HepG2 (cell line): ENCODE data around the gene NUAK2. TPM values are rescaled to one million over a fixed set of nuclear protein-coding genes. Genes with fewer than 3 reads are reported as not detected.

Experiments
- ATAC-seq: fragments of 200-7000 bp; cut with Tn5 transposase; 3 replicates; pipeline ENCODE4 v1.9.1; 2020; ENCODE audit warnings: mild to moderate bottlenecking, moderate library complexity
- BruUV-seq: library from RNA; stranded (reverse); fragments of 400-500 nt; replicated peaks from 2 replicates; lab custom pipeline; 2021; lab: Mats Ljungman, UMichigan
- CTCF ChIA-PET: fragments of 300-600 bp; formaldehyde crosslinking; extraction: SDS; loops from one replicate; lab custom pipeline; 2021; ENCODE audit warnings: low total read pairs, inconsistent platforms, low intra/inter-chr PET ratio; lab: Yijun Ruan, JAX
- POLR2A ChIA-PET: fragments of 350-600 bp; sonication (Branson Sonifier 250); formaldehyde crosslinking; loops from one replicate; lab custom pipeline; 2020; ENCODE audit warnings: antibody characterized with exemption, inconsistent platforms; lab: Yijun Ruan, JAX
- DNase-seq: peaks from one replicate; pipeline ENCODE4 v3.0.0-alpha.2; 2015; ENCODE audit warnings: low spot score
- FAIRE-seq: peaks from 3 replicates; lab custom pipeline; 2011; peaks lifted over from hg19 to GRCh38; lab: Jason Lieb, UNC
- H2AFZ ChIP-seq: one replicate; pipeline ENCODE4 v1.6.1; 2011; ENCODE audit warnings: low read length, inconsistent platforms
- H3K27ac ChIP-seq: fragments of 300-600 bp; 3 replicates; pipeline ENCODE4 v1.8.0; 2011; ENCODE audit warnings: mixed run types, mild to moderate bottlenecking, mixed read lengths, low read length, inconsistent platforms; ENCODE audit not compliant: insufficient read depth; ENCODE audit errors: extremely low read length
- H3K27me3 ChIP-seq, 2 experiments: fragments of 200-600 bp in 1 of 2; 2 replicates in 1 of 2; 3 replicates in 1 of 2; pipeline versions ENCODE4 v1.6.0 to v1.8.0; 2011; ENCODE audit warnings: low read length in 2 of 2, mild to moderate bottlenecking in 2 of 2, moderate library complexity in 2 of 2, inconsistent platforms in 1 of 2; ENCODE audit not compliant: insufficient read depth in 2 of 2, control insufficient read depth in 1 of 2
- H3K36me3 ChIP-seq, 2 experiments: fragments of 200-600 bp in 1 of 2; replicated peaks in 1 of 2; 2 replicates in 1 of 2; 3 replicates in 1 of 2; pipeline versions ENCODE4 v1.5.1 to v1.8.0; 2011; ENCODE audit warnings: low read length in 2 of 2, inconsistent platforms in 1 of 2; ENCODE audit not compliant: insufficient read depth in 2 of 2, control insufficient read depth in 1 of 2
- H3K4me1 ChIP-seq: 2 replicates; pipeline ENCODE4 v1.5.1; 2012; ENCODE audit warnings: low read length, inconsistent platforms; ENCODE audit not compliant: insufficient read depth
- H3K4me2 ChIP-seq: 2 replicates; pipeline ENCODE4 v1.6.0; 2011; ENCODE audit warnings: low read depth, low read length, inconsistent platforms
- H3K4me3 ChIP-seq, 3 experiments: fragments of 200-600 bp in 1 of 3; sonication (generic), shearing (Covaris generic) in 1 of 3; replicated peaks in 1 of 3; 2 replicates each; pipeline ENCODE4 v1.5.1; 2011 to 2016; ENCODE audit warnings: low read length in 3 of 3, inconsistent platforms in 2 of 3, low read depth in 2 of 3, mild to moderate bottlenecking in 2 of 3, control low read depth in 1 of 3, mixed read lengths in 1 of 3; ENCODE audit not compliant: insufficient read depth in 1 of 3
- H3K79me2 ChIP-seq: one replicate; pipeline ENCODE4 v1.6.1; 2011; ENCODE audit warnings: low read length, inconsistent platforms; ENCODE audit not compliant: insufficient read depth
- H3K9ac ChIP-seq: 2 replicates; pipeline ENCODE4 v1.6.0; 2011; ENCODE audit warnings: mild to moderate bottlenecking, low read depth, low read length, inconsistent platforms; ENCODE audit not compliant: insufficient read depth
- H3K9me3 ChIP-seq: 2 replicates; pipeline ENCODE4 v1.5.1; 2012; ENCODE audit warnings: mild to moderate bottlenecking, low read length
- H4K20me1 ChIP-seq: 2 replicates; pipeline ENCODE4 v1.6.0; 2011; ENCODE audit warnings: inconsistent platforms, mild to moderate bottlenecking, low read length, moderate library complexity; ENCODE audit not compliant: insufficient read depth
- GZF1 ChIP-seq: sonication (generic); formaldehyde crosslinking; IDR thresholded peaks from 2 replicates; pipeline ENCODE4 v1.5.1; 2020; ENCODE audit warnings: mild to moderate bottlenecking, missing genetic modification reagents
- MLX ChIP-seq: IDR thresholded peaks from 2 replicates; pipeline ENCODE4 v1.6.1; 2016
- PAXIP1 ChIP-seq: sonication (generic); formaldehyde crosslinking; conservative IDR thresholded peaks from 2 replicates; pipeline ENCODE4 v1.4.0; 2020; ENCODE audit warnings: mild to moderate bottlenecking, missing genetic modification reagents, moderate library complexity
- REPIN1 ChIP-seq: sonication (generic); formaldehyde crosslinking; IDR thresholded peaks from 2 replicates; pipeline ENCODE4 v1.8.0; 2022; ENCODE audit warnings: missing genetic modification reagents, low read depth, mild to moderate bottlenecking, borderline replicate concordance
- RFX3 ChIP-seq: IDR thresholded peaks from 2 replicates; pipeline ENCODE4 v1.6.1; 2016; ENCODE audit warnings: missing biosample characterization, missing genetic modification reagents
- SMARCE1 ChIP-seq: fragments of 450-650 bp; IDR thresholded peaks from 2 replicates; pipeline ENCODE4 v1.6.1; 2017; ENCODE audit warnings: borderline replicate concordance
- SRY ChIP-seq: sonication (generic); formaldehyde crosslinking; IDR thresholded peaks from 2 replicates; pipeline ENCODE4 v1.8.0; 2022; ENCODE audit warnings: mild to moderate bottlenecking, missing genetic modification reagents
- STAG1 ChIP-seq: sonication (generic); formaldehyde crosslinking; IDR thresholded peaks from 2 replicates; pipeline ENCODE4 v1.4.0; 2020; ENCODE audit warnings: missing genetic modification reagents
- ZNF10 ChIP-seq: sonication (generic); formaldehyde crosslinking; IDR thresholded peaks from 2 replicates; pipeline ENCODE4 v1.4.0; 2020; ENCODE audit warnings: mild to moderate bottlenecking, low read depth, missing genetic modification reagents, borderline replicate concordance
- ZNF296 ChIP-seq: sonication (generic); formaldehyde crosslinking; conservative IDR thresholded peaks from 2 replicates; pipeline ENCODE4 v1.5.0; 2020; ENCODE audit warnings: mild to moderate bottlenecking, missing genetic modification reagents
- ZNF335 ChIP-seq: sonication (generic); formaldehyde crosslinking; IDR thresholded peaks from 2 replicates; pipeline ENCODE4 v1.4.0; 2020; ENCODE audit warnings: missing genetic modification reagents
- ZNF362 ChIP-seq: sonication (generic); formaldehyde crosslinking; IDR thresholded peaks from 2 replicates; pipeline ENCODE4 v1.4.0; 2020; ENCODE audit warnings: missing genetic modification reagents, mild to moderate bottlenecking, borderline replicate concordance
- ZNF816 ChIP-seq: sonication (generic); formaldehyde crosslinking; IDR thresholded peaks from 2 replicates; pipeline ENCODE4 v1.8.0; 2022; ENCODE audit warnings: missing genetic modification reagents, mild to moderate bottlenecking, borderline replicate concordance
- ZSCAN22 ChIP-seq: sonication (generic); formaldehyde crosslinking; IDR thresholded peaks from 2 replicates; pipeline ENCODE4 v1.4.0; 2020; ENCODE audit warnings: mild to moderate bottlenecking, missing genetic modification reagents
- WGBS: methylation state at CpG from one replicate; pipeline ENCODE4 v1.1.6; 2017; ENCODE audit warnings: low lambda C conversion rate; 5-methylcytosine and 5-hydroxymethylcytosine counted together
- in situ Hi-C: cut with HindIII; loops from 2 replicates; pipeline ENCODE4 v1.10.0; 2017; ENCODE audit warnings: low pct_unique_long_range_greater_than_20kb; ENCODE audit not compliant: extremely low pct_ligation_motif_present
- intact Hi-C: fragments of 100-400 bp; cut with micrococcal nuclease; formaldehyde crosslinking; loops from one replicate; pipeline ENCODE4 v1.10.0; 2022; ENCODE audit not compliant: unreplicated experiment
- polyA plus RNA-seq, 8 experiments: library from polyadenylated mRNA; depleted of rRNA in 3 of 8; stranded (reverse) in 7 of 8; unstranded in 1 of 8; fragments of >200 nt; fragmentation: Illumina TruSeq in 4 of 8; extraction: Trizol in 4 of 8; gene quantifications; 2 replicates each; pipeline versions ENCODE4 v1.2.1 to v1.2.3, GENCODE V29; 2011 to 2016; ENCODE audit warnings: low read depth in 4 of 8, missing spikeins in 1 of 8, mixed read lengths in 1 of 8; ENCODE audit not compliant: insufficient read depth in 1 of 8
- total RNA-seq, 5 experiments: library from RNA; depleted of rRNA; stranded (reverse); fragments of >200 nt; fragmentation: Illumina TruSeq; extraction: Trizol; gene quantifications; 2 replicates each; pipeline ENCODE4 v1.2.3, GENCODE V29; 2016; ENCODE audit warnings: low read depth in 1 of 5

NUAK2 gene
- total and polyA plus RNA-seq, 2 of the 13 experiments (the other 11 are each of a cell fraction or from before 2014, with no cell fraction given), result 0.75 to 1.1 TPM

- no peak for TF ChIP-seq PAXIP1 (CRISPR knock-in tag)
- no peak for TF ChIP-seq ZNF816 (CRISPR knock-in tag)
- TF ChIP-seq GZF1, result no peak
- no peak for TF ChIP-seq SMARCE1
- no peak for TF ChIP-seq STAG1 (CRISPR knock-in tag)
- TF ChIP-seq ZNF296 (CRISPR knock-in tag), result no peak
- TF ChIP-seq SRY, result no peak
Measured at GRCh38 chr1:205356440-205357139, 35.0 kb upstream of the NUAK2 start, which contains the start of gene KLHDC8A (continued).

- ATAC-seq, result no peak
- no peak for FAIRE-seq
- WGBS, result 33% methylated on average over 3 of the region's 3 CpGs
- BruUV-seq, result no TSS peak
- H3K4me1 ChIP-seq, result no peaks in the 10 kb centered on the region
- intact Hi-C loops, result no loop called here
- H3K4me3 ChIP-seq, result no peak overlapping the region
- POLR2A ChIA-PET, result no interaction called here
- DNase-seq, result no peak
- no peak overlapping the region for H3K27ac ChIP-seq
- no peak overlapping the region for H3K4me2 ChIP-seq
- no peak overlapping the region for H2AFZ ChIP-seq
- H3K9me3 ChIP-seq, result no peaks in the 10 kb centered on the region
- in situ Hi-C loops, result no loop called here
- CTCF ChIA-PET, result interaction anchor here (1.6 kb wide), 1 partner anchor 130 kb away, joined by 24 read pairs; no protein-coding TSS in a partner anchor
- no peaks in the 10 kb centered on the region for H3K79me2 ChIP-seq
- peaks cover 5 to 43% of the 10 kb centered on the region in 2 experiments; a peak in 4 of 5 replicates for H3K27me3 ChIP-seq
- no peaks in the 10 kb centered on the region for H3K36me3 ChIP-seq
- H3K9ac ChIP-seq, result no peak overlapping the region
- H4K20me1 ChIP-seq, result no peaks in the 10 kb centered on the region
- TF ChIP-seq REPIN1 (CRISPR knock-in tag) (no peak), ZNF10 (CRISPR knock-in tag) (no peak), ZNF362 (no peak), RFX3 (CRISPR knock-in tag) (no peak), MLX (CRISPR knock-in tag) (no peak), ZSCAN22 (CRISPR knock-in tag) (no peak), ZNF335 (CRISPR knock-in tag) (no peak)
Measured at GRCh38 chr1:205355075-205355453, 33.5 kb upstream of the NUAK2 start.
